GM18502 (cell line): ENCODE data around the gene TUT4.

ENCODE experiments used
- ATAC-seq: cut with Tn5 transposase; IDR thresholded peaks from one replicate; pipeline ENCODE4 v1.9.1; 2021; ENCODE audit warnings: mild to moderate bottlenecking; ENCODE audit not compliant: unreplicated experiment, poor library complexity

TUT4 gene

GRCh38 chr1:52542085-52542688 is 10.7 kb downstream of the TUT4 start:
- no peak for ATAC-seq

GRCh38 chr1:52534928-52535764 is 17.7 kb downstream of the TUT4 start:
- ATAC-seq, result no peak

- ATAC-seq, result no peak
Measured at GRCh38 chr1:52533713-52534112, 19.2 kb downstream of the TUT4 start.

GRCh38 chr1:52532731-52533327 is 20.1 kb downstream of the TUT4 start:
- no peak for ATAC-seq

- no peak for ATAC-seq
Measured at GRCh38 chr1:52532247-52532646, 20.6 kb downstream of the TUT4 start.

- ATAC-seq, result no peak
Measured at GRCh38 chr1:52531249-52531872, 21.5 kb downstream of the TUT4 start.

- ATAC-seq, result no peak
Measured at GRCh38 chr1:52530563-52531144, 22.2 kb downstream of the TUT4 start.

- no peak for ATAC-seq
Measured at GRCh38 chr1:52523376-52523775, 29.5 kb downstream of the TUT4 start.

- no peak for ATAC-seq
Measured at GRCh38 chr1:52520148-52520547, 32.7 kb downstream of the TUT4 start.

- ATAC-seq, result no peak
Measured at GRCh38 chr1:52518962-52519361, 33.9 kb downstream of the TUT4 start.

- ATAC-seq, result no peak
Measured at GRCh38 chr1:52511851-52512615, 40.9 kb downstream of the TUT4 start.

- ATAC-seq, result no peak
Measured at GRCh38 chr1:52511439-52511838, 41.5 kb downstream of the TUT4 start.

GRCh38 chr1:52506920-52507546 is 45.9 kb downstream of the TUT4 start:
- ATAC-seq, result no peak

- ATAC-seq, result no peak
Measured at GRCh38 chr1:52506349-52506748, 46.5 kb downstream of the TUT4 start.

- ATAC-seq, result no peak
Measured at GRCh38 chr1:52504720-52505119, 48.2 kb downstream of the TUT4 start.

- no peak for ATAC-seq
Measured at GRCh38 chr1:52503706-52504105, 49.2 kb downstream of the TUT4 start.

GRCh38 chr1:52502789-52503188 is 50.1 kb downstream of the TUT4 start:
- ATAC-seq, result no peak

GRCh38 chr1:52487632-52488031 is 65.3 kb downstream of the TUT4 start:
- no peak for ATAC-seq

- no peak for ATAC-seq
Measured at GRCh38 chr1:52482326-52483004, 70.4 kb downstream of the TUT4 start.
